Duodenal mucosa (tissue), 2 donors: ENCODE results near the gene CAPS.

ENCODE experiments used
- H3K27ac ChIP-seq: one replicate; pipeline ENCODE4 v1.7.0; 2013; ENCODE audit warnings: low read depth, low read length
- H3K27me3 ChIP-seq, 2 donors: one replicate each; pipeline ENCODE4 v1.7.0; 2013; ENCODE audit warnings: low read length in 2 of 2, control low read depth in 1 of 2; ENCODE audit not compliant: insufficient read depth in 2 of 2, control insufficient read depth in 1 of 2
- H3K36me3 ChIP-seq, 2 donors: one replicate each; pipeline ENCODE4 v1.7.0; 2013; ENCODE audit warnings: low read length in 2 of 2, control low read depth in 1 of 2; ENCODE audit not compliant: insufficient read depth in 2 of 2, control insufficient read depth in 1 of 2
- H3K4me1 ChIP-seq, 2 donors: one replicate each; pipeline ENCODE4 v1.7.0; 2013; ENCODE audit warnings: low read length in 2 of 2, control low read depth in 1 of 2; ENCODE audit not compliant: insufficient read depth in 2 of 2, control insufficient read depth in 1 of 2
- H3K4me3 ChIP-seq, 2 donors: one replicate each; pipeline ENCODE4 v1.7.0; 2013; ENCODE audit warnings: low read length in 2 of 2, low read depth in 1 of 2
- H3K9ac ChIP-seq, 2 donors: one replicate each; pipeline ENCODE4 v1.7.0; 2013; ENCODE audit warnings: low read length in 2 of 2, low read depth in 1 of 2
- H3K9me3 ChIP-seq, 2 donors: one replicate each; pipeline ENCODE4 v1.7.0; 2013; ENCODE audit warnings: low read length in 2 of 2, control low read depth in 1 of 2; ENCODE audit not compliant: control insufficient read depth in 1 of 2

CAPS gene

DNA sequence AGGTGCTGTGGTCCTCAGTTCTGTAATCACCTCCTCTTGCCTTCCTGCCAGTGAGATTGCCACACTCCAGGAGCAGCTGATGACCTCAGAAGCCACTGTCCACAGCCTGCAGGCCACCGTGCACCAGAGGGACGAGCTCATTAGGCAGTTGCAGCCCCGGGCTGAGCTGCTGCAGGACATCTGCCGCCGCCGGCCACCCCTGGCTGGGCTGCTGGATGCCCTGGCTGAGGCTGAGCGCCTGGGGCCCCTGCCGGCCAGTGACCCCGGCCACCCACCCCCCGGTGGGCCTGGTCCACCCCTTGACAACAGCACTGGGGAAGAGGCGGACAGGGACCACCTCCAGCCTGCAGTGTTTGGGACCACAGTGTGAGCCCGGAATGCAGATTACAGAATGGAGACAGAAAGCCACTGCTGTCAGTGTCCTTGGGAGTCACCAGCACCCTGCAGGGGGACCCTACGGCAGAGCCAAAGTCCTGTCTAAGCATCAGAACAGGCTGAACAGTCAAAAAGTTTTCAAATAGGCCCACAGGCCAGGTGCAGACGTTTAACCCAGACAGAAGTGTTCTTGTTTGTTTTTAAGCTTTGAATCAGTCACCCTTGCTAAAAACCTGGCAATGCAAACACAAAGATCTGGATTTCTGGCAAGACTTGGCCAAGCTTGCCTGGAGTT, 5.1 kb upstream of the CAPS start:
- peaks cover 0 to 12% of the 10 kb centered on the region in 2 donors for H3K36me3 ChIP-seq
- no peak overlapping the region for H3K9ac ChIP-seq
- H3K27ac ChIP-seq = no peak overlapping the region
- peaks cover 0 to 10% of the 10 kb centered on the region in 2 donors for H3K4me1 ChIP-seq
- H3K4me3 ChIP-seq = no peak overlapping the region
- H3K27me3 ChIP-seq = no peaks in the 10 kb centered on the region
- H3K9me3 ChIP-seq = no peaks in the 10 kb centered on the region

DNA sequence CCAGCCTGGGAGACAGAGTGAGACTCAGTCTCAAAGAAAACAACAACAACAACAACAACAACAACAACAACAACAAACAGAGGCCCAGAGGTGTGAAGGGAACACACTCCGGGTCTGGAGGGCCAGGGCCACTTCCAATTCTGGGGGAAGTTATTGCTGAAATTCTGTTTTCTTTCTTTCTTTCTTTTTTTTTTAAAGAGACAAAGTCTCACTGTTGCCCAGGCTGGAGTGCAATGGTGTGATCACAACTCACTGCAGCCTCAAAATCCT, 3.5 kb upstream of the CAPS start:
- H3K27me3 ChIP-seq = no peaks in the 10 kb centered on the region
- H3K27ac ChIP-seq = no peak overlapping the region
- H3K36me3 ChIP-seq = peaks cover 0 to 12% of the 10 kb centered on the region in 2 donors

DNA sequence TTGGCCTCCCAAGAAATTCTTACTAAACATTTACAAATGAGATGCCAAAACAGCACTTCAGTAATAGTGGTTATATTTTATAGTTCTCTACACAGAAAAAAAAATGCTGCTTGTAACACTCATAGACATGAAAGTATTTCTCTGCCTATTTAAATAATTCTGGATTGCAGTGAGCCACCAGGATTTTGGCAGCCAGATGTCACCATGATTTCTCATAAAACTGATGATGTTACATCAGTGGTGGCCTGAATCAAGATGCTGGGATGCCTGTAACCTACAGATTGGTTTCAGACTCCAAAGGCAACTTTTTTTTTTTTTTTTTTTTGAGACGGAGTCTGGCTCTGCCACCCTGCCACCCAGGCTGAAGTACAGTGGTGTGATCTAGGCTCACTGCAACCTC, 2.7 kb upstream of the CAPS start:
- Histone ChIP-seq H3K4me3 (no peak overlapping the region), H3K27ac (no peak overlapping the region), H3K4me1 (peaks cover 0 to 9% of the 10 kb centered on the region in 2 donors), H3K9me3 (no peaks in the 10 kb centered on the region), H3K9ac (no peak overlapping the region), H3K36me3 (peaks cover 5 to 14% of the 10 kb centered on the region in 2 donors), H3K27me3 (no peaks in the 10 kb centered on the region)

More for the DNA sequence above, 3.5 kb upstream of the CAPS start:
- no peaks in the 10 kb centered on the region for H3K9me3 ChIP-seq
- H3K9ac ChIP-seq = no peak overlapping the region
- H3K4me3 ChIP-seq = no peak overlapping the region
- peaks cover 0 to 13% of the 10 kb centered on the region in 2 donors for H3K4me1 ChIP-seq

- H3K36me3 ChIP-seq = peaks cover 20 to 37% of the 10 kb centered on the region in 2 donors
- H3K27me3 ChIP-seq = no peaks in the 10 kb centered on the region
- H3K4me3 ChIP-seq = no peak overlapping the region
- peaks cover 0 to 9% of the 10 kb centered on the region in 2 donors for H3K4me1 ChIP-seq
- no peak overlapping the region for H3K9ac ChIP-seq
- no peak overlapping the region for H3K27ac ChIP-seq
- H3K9me3 ChIP-seq = no peaks in the 10 kb centered on the region
These were observed 312 bp downstream of the CAPS start for GRCh38 chr19:5914358-5914774.

GRCh38 chr19:5914946-5915781, 1.1 kb downstream of the CAPS start:
- Histone ChIP-seq H3K27me3 (no peaks in the 10 kb centered on the region), H3K4me1 (peaks cover 0 to 9% of the 10 kb centered on the region in 2 donors), H3K9ac (no peak overlapping the region), H3K4me3 (no peak overlapping the region), H3K36me3 (peaks cover 20 to 37% of the 10 kb centered on the region in 2 donors), H3K27ac (no peak overlapping the region), H3K9me3 (no peaks in the 10 kb centered on the region)

GRCh38 chr19:5915782-5916165, 1.7 kb downstream of the CAPS start:
- Histone ChIP-seq H3K4me1 (peaks cover 0 to 9% of the 10 kb centered on the region in 2 donors), H3K9me3 (no peaks in the 10 kb centered on the region), H3K36me3 (peaks cover 20 to 41% of the 10 kb centered on the region in 2 donors), H3K4me3 (no peak overlapping the region), H3K27me3 (no peaks in the 10 kb centered on the region), H3K9ac (no peak overlapping the region), H3K27ac (no peak overlapping the region)

- Histone ChIP-seq H3K4me1 (peaks cover 0 to 9% of the 10 kb centered on the region in 2 donors), H3K9ac (no peak overlapping the region), H3K27me3 (no peaks in the 10 kb centered on the region), H3K4me3 (no peak overlapping the region), H3K9me3 (no peaks in the 10 kb centered on the region), H3K36me3 (peaks cover 20 to 44% of the 10 kb centered on the region in 2 donors), H3K27ac (no peak overlapping the region)
These were observed 2.2 kb downstream of the CAPS start for GRCh38 chr19:5916181-5916708.

DNA sequence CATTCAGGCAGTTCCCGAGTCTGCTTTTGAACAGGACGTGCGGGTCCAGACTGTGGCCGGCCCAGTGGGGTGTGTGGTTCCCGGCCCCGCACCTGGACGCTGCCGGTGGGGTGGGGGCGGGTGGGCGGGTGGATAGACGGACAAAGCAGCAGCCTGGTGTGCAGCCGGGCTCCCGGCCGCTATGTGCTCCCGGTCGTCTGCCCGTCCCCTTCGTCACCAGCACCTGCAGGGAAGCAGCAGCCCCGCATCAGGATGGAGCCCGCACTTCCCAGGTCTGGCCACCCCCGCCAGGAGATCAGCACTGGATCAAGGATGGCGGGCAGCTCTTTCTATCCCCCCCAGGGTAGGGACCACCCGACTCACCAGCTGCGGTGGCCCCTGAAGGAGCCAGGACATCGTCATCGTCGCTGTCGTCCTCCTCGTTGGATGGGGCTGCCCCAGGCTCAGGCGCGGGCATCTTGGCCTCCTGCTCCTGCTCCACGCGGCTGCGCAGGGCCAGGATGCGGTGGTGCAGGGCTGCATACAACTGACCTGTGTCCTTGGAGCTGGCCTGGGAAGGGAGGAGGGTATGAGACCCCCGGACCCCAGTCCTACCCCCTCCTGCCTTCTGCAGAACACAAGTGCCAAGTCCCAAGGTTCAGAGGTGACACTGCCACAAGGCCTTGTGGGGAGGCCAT, 3.5 kb downstream of the CAPS start:
- H3K4me1 ChIP-seq = peaks cover 0 to 9% of the 10 kb centered on the region in 2 donors
- peaks cover 31 to 57% of the 10 kb centered on the region in 2 donors for H3K36me3 ChIP-seq
- no peak overlapping the region for H3K9ac ChIP-seq
- no peaks in the 10 kb centered on the region for H3K27me3 ChIP-seq
- no peak overlapping the region for H3K27ac ChIP-seq
- H3K4me3 ChIP-seq = no peak overlapping the region
- H3K9me3 ChIP-seq = no peaks in the 10 kb centered on the region

DNA sequence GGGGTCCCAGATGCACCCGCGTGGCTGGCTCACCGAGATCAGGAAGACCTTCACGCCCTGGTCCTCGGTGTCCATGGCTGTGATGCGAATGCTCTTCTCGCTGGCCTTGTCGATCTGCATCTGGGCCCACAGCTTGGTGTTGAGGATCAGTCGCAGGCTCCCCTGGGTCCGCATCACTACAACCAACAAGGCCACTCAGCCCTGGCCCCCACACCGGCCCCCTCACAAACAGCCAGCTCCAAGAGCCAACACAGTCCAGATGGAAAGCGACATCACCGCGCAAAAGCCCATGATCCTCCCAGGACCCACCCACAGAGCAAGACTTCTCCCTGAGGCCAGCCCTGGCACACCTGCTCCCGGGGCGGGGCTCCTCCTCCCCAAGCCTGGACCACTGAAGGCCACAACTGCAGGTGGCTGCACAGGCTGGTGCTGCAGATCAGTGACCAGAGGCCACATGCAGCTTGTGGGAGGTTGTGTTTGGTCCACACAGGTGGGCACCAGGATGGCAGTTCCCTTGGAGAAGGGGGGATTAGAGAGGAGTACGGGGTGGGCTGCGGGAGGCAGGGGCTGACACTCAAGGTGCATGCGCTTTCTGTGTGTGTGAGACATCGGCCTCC, 4.5 kb downstream of the CAPS start:
- no peak overlapping the region for H3K4me3 ChIP-seq
- H3K4me1 ChIP-seq = peaks cover 0 to 9% of the 10 kb centered on the region in 2 donors
- H3K27me3 ChIP-seq = no peaks in the 10 kb centered on the region
- no peak overlapping the region for H3K27ac ChIP-seq
- no peak overlapping the region for H3K9ac ChIP-seq
- peaks cover 35 to 67% of the 10 kb centered on the region in 2 donors for H3K36me3 ChIP-seq
- no peaks in the 10 kb centered on the region for H3K9me3 ChIP-seq
